Panc1 (cell line): ENCODE results near the gene MAGEF1. TPM values are rescaled to one million over a fixed set of nuclear protein-coding genes. Genes with fewer than 3 reads are reported as not detected.

Source experiments
- ATAC-seq: fragments of 200-7000 bp; cut with Tn5 transposase; 2 replicates; pipeline ENCODE4 v1.9.1; 2020; ENCODE audit warnings: mild to moderate bottlenecking, moderate library complexity
- BruUV-seq: library from RNA; stranded (reverse); fragments of 400-500 nt; replicated peaks from 2 replicates; lab custom pipeline; 2021; lab: Mats Ljungman, UMichigan
- CTCF ChIA-PET: fragments of 300-600 bp; sonication (Branson Sonifier 250); formaldehyde crosslinking; loops from one replicate; lab custom pipeline; 2022; ENCODE audit warnings: antibody characterized with exemption; lab: Charles Lee
- POLR2A ChIA-PET: fragments of 300-600 bp; sonication (Branson Sonifier 250); formaldehyde crosslinking; loops from one replicate; lab custom pipeline; 2022; ENCODE audit warnings: antibody characterized with exemption; lab: Charles Lee
- DNase-seq: peaks from one replicate; pipeline ENCODE4 v3.0.0-alpha.2; 2010; ENCODE audit warnings: low read depth, low spot score
- H3K27ac ChIP-seq: 2 replicates; pipeline ENCODE4 v1.5.1; 2011; ENCODE audit warnings: mild to moderate bottlenecking, low read length, inconsistent platforms
- H3K27me3 ChIP-seq: fragments of 200-500 bp; sonication (Bioruptor generic); 2 replicates; pipeline ENCODE4 v1.6.0; 2014; ENCODE audit warnings: low read length, inconsistent platforms; ENCODE audit not compliant: control insufficient read depth, insufficient read depth
- H3K36me3 ChIP-seq: fragments of 200-500 bp; sonication (Bioruptor generic); 2 replicates; pipeline ENCODE4 v1.5.1; 2014; ENCODE audit warnings: inconsistent platforms, mild to moderate bottlenecking, low read length, moderate library complexity; ENCODE audit not compliant: control insufficient read depth, insufficient read depth
- H3K4me1 ChIP-seq: 2 replicates; pipeline ENCODE4 v1.5.1; 2011; ENCODE audit warnings: inconsistent platforms, mild to moderate bottlenecking, low read length, moderate library complexity; ENCODE audit not compliant: control insufficient read depth, insufficient read depth
- H3K4me3 ChIP-seq, 2 experiments: 2 replicates each; pipeline ENCODE4 v1.5.1; 2011 to 2012; ENCODE audit warnings: low read depth in 2 of 2, low read length in 2 of 2, mild to moderate bottlenecking in 2 of 2, inconsistent platforms in 1 of 2, moderate library complexity in 1 of 2
- H3K9me3 ChIP-seq: fragments of 200-500 bp; sonication (Bioruptor generic); 2 replicates; pipeline ENCODE4 v1.5.1; 2014; ENCODE audit warnings: low read depth, mild to moderate bottlenecking, inconsistent platforms, low read length, moderate library complexity; ENCODE audit not compliant: control insufficient read depth, insufficient read depth
- CTCF ChIP-seq: fragments of 450-650 bp; IDR thresholded peaks from 2 replicates; pipeline ENCODE4 v1.5.1; 2017; ENCODE audit warnings: mild to moderate bottlenecking
- POLR2AphosphoS5 ChIP-seq: IDR thresholded peaks from 2 replicates; pipeline ENCODE4 v1.6.1; 2012; ENCODE audit warnings: mild to moderate bottlenecking, low read depth, low read length, moderate library complexity
- REST ChIP-seq, 2 experiments: IDR thresholded peaks; 2 replicates each; pipeline ENCODE4 v1.6.1; 2011 to 2012; ENCODE audit warnings: low read depth in 2 of 2, control low read depth in 1 of 2, low read length in 1 of 2, mild to moderate bottlenecking in 1 of 2, moderate library complexity in 1 of 2; ENCODE audit not compliant: insufficient read depth in 1 of 2
- SIN3A ChIP-seq: IDR thresholded peaks from 2 replicates; pipeline ENCODE4 v1.6.1; 2012; ENCODE audit warnings: low read depth, mild to moderate bottlenecking, low read length, moderate library complexity, borderline replicate concordance; ENCODE audit not compliant: insufficient read depth
- TCF7L2 ChIP-seq: IDR thresholded peaks from 2 replicates; pipeline ENCODE4 v1.6.1; 2011; ENCODE audit warnings: mild to moderate bottlenecking, low read depth, low read length, inconsistent platforms
- in situ Hi-C: cut with HindIII; loops from 2 replicates; pipeline ENCODE4 v1.10.0; 2016; ENCODE audit warnings: low sequenced_read_pairs, low pct_unique_long_range_greater_than_20kb
- intact Hi-C: fragments of 100-400 bp; cut with micrococcal nuclease; formaldehyde crosslinking; loops from one replicate; pipeline ENCODE4 v1.10.0; 2022; ENCODE audit not compliant: unreplicated experiment
- total RNA-seq: library from RNA; stranded (reverse); gene quantifications from one replicate; pipeline ENCODE4 v1.2.1, GENCODE V29; 2021; ENCODE audit not compliant: unreplicated experiment

The MAGEF1 gene
- total RNA-seq, 1 experiment from 2014 or later = 27.7 TPM

GRCh38 chr3:184726497-184726896 lies 14.6 kb upstream of the MAGEF1 start:
- Histone ChIP-seq H3K36me3 (no peaks in the 10 kb centered on the region), H3K27me3 (no peaks in the 10 kb centered on the region; the same call in 1 of the 2 replicates), H3K9me3 (no peaks in the 10 kb centered on the region), H3K4me1 (no peaks in the 10 kb centered on the region), H3K27ac (no peak overlapping the region), H3K4me3 (no peak overlapping the region)
- POLR2A ChIA-PET = no interaction called here
- in situ Hi-C loops = no loop called here
- DNase-seq (no peak), ATAC-seq (no peak)
- intact Hi-C loops = no loop called here
- BruUV-seq = no TSS peak
- CTCF ChIA-PET = interaction anchor here (0.6 kb wide), 1 partner anchor 16 kb away, joined by 4 read pairs; no protein-coding TSS in a partner anchor
- no peak for TF ChIP-seq REST (IDR thresholded peaks at IDR 0.05; ENCODE audit: insufficient read depth in 1 of 2, low read depth in 2 of 2, low read length in 1 of 2)
- no peak for TF ChIP-seq TCF7L2
- TF ChIP-seq POLR2AphosphoS5 = no peak
- no peak for TF ChIP-seq CTCF
- TF ChIP-seq SIN3A = no peak

GRCh38 chr3:184725176-184725719 lies 13.4 kb upstream of the MAGEF1 start:
- in situ Hi-C loops (no loop called here), intact Hi-C loops (no loop called here)
- Histone ChIP-seq H3K4me1 (no peaks in the 10 kb centered on the region), H3K36me3 (no peaks in the 10 kb centered on the region), H3K27ac (no peak overlapping the region), H3K9me3 (no peaks in the 10 kb centered on the region), H3K4me3 (no peak overlapping the region), H3K27me3 (no peaks in the 10 kb centered on the region; the same call in 1 of the 2 replicates)
- no peak for TF ChIP-seq CTCF
- no peak for TF ChIP-seq SIN3A
- TF ChIP-seq TCF7L2 = no peak
- no peak for TF ChIP-seq POLR2AphosphoS5
- TF ChIP-seq REST (IDR thresholded peaks at IDR 0.05; ENCODE audit: insufficient read depth in 1 of 2, low read depth in 2 of 2, low read length in 1 of 2) = no peak
- no peak for DNase-seq
- ChIA-PET POLR2A (no interaction called here), CTCF (interaction anchor here (0.5 kb wide), 1 partner anchor 1640 kb away, joined by 7 read pairs; no protein-coding TSS in a partner anchor)
- BruUV-seq = no TSS peak
- ATAC-seq = no peak
